ENCODE measurements around the gene MED29. TPM values are rescaled to one million over a fixed set of nuclear protein-coding genes. Genes with fewer than 3 reads are reported as not detected.

MED29 gene
- total RNA-seq, 2 experiments from 2014 or later, result 45.0 to 46.1 TPM

DNA sequence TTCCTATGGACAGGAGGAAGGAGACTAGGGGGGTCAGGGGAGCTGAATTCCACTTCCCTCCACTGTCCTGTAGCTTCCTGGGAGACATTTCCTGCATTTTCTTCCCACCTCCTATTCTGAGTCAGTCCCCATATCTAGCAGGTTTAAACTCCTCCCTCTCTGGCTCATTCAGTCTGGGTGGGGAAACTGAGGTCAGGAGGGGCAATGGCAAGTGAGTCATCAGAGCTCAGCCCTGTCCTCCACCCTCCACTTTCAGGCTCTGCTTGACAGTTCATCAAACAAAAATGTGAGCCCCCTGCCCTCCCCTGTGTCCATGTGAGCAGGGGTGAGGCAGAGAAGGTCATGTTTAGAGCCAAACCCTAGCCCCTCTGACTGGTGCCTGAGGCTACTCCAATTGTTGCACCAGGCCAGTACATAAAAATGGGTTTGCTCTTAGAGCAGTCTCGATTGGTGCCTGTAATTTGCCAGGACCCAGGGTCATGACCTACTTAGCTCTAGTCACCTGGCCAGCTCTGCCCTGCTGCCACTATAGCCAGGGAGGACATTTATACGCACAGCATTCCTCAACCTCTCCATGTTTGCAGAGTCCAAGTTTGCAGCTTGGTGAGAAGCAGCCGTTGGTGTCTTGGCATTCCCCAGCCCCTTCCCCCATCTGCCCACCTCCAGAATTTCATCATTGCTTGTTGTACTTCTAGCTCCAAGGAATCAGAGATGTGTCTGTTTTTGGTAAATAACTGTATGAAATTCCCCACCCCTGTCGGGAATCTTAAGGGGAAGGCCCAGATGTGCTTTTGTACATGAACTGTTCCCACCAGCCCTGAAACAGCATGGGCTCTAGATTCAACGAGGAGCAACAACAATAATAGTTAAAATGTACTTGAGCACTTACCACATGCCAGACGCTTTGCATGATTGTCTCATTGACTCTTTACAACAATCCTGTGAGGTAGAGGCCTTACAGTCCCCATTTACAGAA is 28.2 kb upstream of the MED29 start:
- Histone ChIP-seq H3K4me1 (ENCODE audit: insufficient read depth, low read length) (no peaks in the 10 kb centered on the region), H3K4me3 (ENCODE audit: low read length) (no peak overlapping the region), H3K9me3 (ENCODE audit: control insufficient read depth in 1 of 2, insufficient read depth in 1 of 2, low read length in 2 of 2) (no peaks in the 10 kb centered on the region), H3K27me3 (ENCODE audit: control insufficient read depth in 1 of 2, insufficient read depth in 2 of 2, low read length in 2 of 2) (no peaks in the 10 kb centered on the region), H3K36me3 (ENCODE audit: insufficient read depth, low read length) (peaks cover 59% of the 10 kb centered on the region), H3K27ac (ENCODE audit: low read depth in 1 of 2, low read length in 2 of 2) (no peak overlapping the region)
- Mint-ChIP-seq H3K36me3 (ENCODE audit: low read depth) (peaks cover 79% of the 10 kb centered on the region), H3K27ac (no peak overlapping the region), H3K9me3 (no peaks in the 10 kb centered on the region), H3K4me1 (ENCODE audit: low read depth) (no peaks in the 10 kb centered on the region), H3K27me3 (no peaks in the 10 kb centered on the region), H3K4me3 (no peak overlapping the region)
- CTCF ChIA-PET, result no interaction called here
- TF ChIP-seq CTCF (IDR thresholded peaks at IDR 0.05), result no peak
- DNase-seq (no peak), ATAC-seq (ENCODE audit: poor library complexity) (no peak)
- intact Hi-C loops (cut with DNase I, micrococcal nuclease), result no loop called here
- POLR2A ChIA-PET, result no interaction called here

DNA sequence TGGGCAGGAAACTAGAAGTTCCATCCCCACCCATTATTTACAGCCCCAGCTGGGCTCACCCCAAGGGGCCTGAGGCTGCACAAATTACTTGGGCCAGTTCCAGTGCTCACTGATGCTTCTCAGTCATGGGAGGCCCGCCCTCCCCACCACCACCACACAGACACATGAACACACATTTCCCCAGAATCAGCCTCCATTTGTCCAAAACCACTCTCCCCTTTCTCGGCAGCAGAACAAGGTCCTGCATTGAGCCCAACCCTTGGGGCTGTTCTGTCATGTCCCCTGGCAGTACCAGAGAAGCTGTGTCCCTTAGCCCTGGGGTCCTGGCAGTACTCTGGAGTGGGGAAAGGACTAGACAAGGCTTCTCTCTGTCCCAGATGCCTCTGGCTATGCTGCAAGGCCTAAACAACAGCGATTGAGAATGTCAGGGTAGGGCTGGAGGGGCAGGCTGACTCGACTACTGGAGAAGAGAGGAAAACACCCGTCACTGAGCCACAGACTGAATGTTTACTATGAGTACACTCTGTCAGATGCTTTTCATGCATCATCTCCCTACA is 27.2 kb upstream of the MED29 start:
- H3K9me3 Mint-ChIP-seq, result no peaks in the 10 kb centered on the region
- no peak overlapping the region for H3K4me3 Mint-ChIP-seq
- DNase-seq (no peak), ATAC-seq (ENCODE audit: poor library complexity) (no peak)
- peaks cover 57% of the 10 kb centered on the region for H3K36me3 ChIP-seq (ENCODE audit: insufficient read depth, low read length)
- no peaks in the 10 kb centered on the region for H3K4me1 ChIP-seq (ENCODE audit: insufficient read depth, low read length)
- H3K27ac Mint-ChIP-seq, result no peak overlapping the region
- no peak for TF ChIP-seq CTCF (IDR thresholded peaks at IDR 0.05)
- no peaks in the 10 kb centered on the region for H3K9me3 ChIP-seq (ENCODE audit: control insufficient read depth in 1 of 2, insufficient read depth in 1 of 2, low read length in 2 of 2)
- POLR2A ChIA-PET, result no interaction called here
- H3K4me1 Mint-ChIP-seq (ENCODE audit: low read depth), result no peaks in the 10 kb centered on the region
- intact Hi-C loops (cut with DNase I, micrococcal nuclease), result no loop called here
- H3K27me3 Mint-ChIP-seq, result no peaks in the 10 kb centered on the region
- peaks cover 78% of the 10 kb centered on the region for H3K36me3 Mint-ChIP-seq (ENCODE audit: low read depth)
- H3K4me3 ChIP-seq (ENCODE audit: low read length), result no peak overlapping the region
- no peaks in the 10 kb centered on the region for H3K27me3 ChIP-seq (ENCODE audit: control insufficient read depth in 1 of 2, insufficient read depth in 2 of 2, low read length in 2 of 2)
- no peak overlapping the region for H3K27ac ChIP-seq (ENCODE audit: low read depth in 1 of 2, low read length in 2 of 2)
- CTCF ChIA-PET, result interaction anchor here (1.1 kb wide), 1 partner anchor 139 kb away, joined by 3 read pairs; no protein-coding TSS in a partner anchor

DNA sequence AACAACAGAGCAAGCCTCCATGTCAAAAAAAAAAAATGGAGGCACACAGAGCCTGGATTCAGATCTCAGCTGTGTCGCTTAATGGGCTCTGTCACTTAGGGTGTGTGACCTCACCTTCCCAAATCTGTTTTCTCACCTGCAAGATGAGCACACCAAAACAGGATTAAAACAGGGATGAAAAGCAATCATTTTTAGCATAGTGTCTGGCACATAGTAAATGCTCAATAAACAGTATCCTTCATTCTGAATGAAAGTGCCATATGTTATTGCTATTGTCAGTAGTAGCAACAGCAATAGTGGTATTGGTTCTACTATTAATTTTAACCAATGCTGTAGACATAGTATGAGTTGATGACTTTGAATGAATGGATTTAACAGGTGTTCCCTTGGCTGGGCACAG is 25.6 kb upstream of the MED29 start:
- intact Hi-C loops (cut with DNase I, micrococcal nuclease), result no loop called here
- ATAC-seq (ENCODE audit: poor library complexity), result no peak
- no peak overlapping the region for H3K4me3 ChIP-seq (ENCODE audit: low read length)
- no peak overlapping the region for H3K27ac ChIP-seq (ENCODE audit: low read depth in 1 of 2, low read length in 2 of 2)
- POLR2A ChIA-PET, result no interaction called here
- Mint-ChIP-seq H3K4me1 (ENCODE audit: low read depth) (no peaks in the 10 kb centered on the region), H3K27ac (no peak overlapping the region), H3K9me3 (no peaks in the 10 kb centered on the region), H3K27me3 (no peaks in the 10 kb centered on the region), H3K36me3 (ENCODE audit: low read depth) (peaks cover 76% of the 10 kb centered on the region), H3K4me3 (no peak overlapping the region)
- H3K36me3 ChIP-seq (ENCODE audit: insufficient read depth, low read length), result peaks cover 60% of the 10 kb centered on the region
- no peaks in the 10 kb centered on the region for H3K27me3 ChIP-seq (ENCODE audit: control insufficient read depth in 1 of 2, insufficient read depth in 2 of 2, low read length in 2 of 2)
- no peak for TF ChIP-seq CTCF (IDR thresholded peaks at IDR 0.05)
- no peak for DNase-seq
- no peaks in the 10 kb centered on the region for H3K9me3 ChIP-seq (ENCODE audit: control insufficient read depth in 1 of 2, insufficient read depth in 1 of 2, low read length in 2 of 2)
- H3K4me1 ChIP-seq (ENCODE audit: insufficient read depth, low read length), result no peaks in the 10 kb centered on the region
- CTCF ChIA-PET, result no interaction called here

Data from CD4-positive, alpha-beta T cell (primary cell).